GM12878 (cell line): Measurements from ENCODE around the gene SASH3. TPM values are rescaled to one million over a fixed set of nuclear protein-coding genes. Genes with fewer than 3 reads are reported as not detected.

Experiments used
- ATAC-seq: fragments of 200-7000 bp; cut with Tn5 transposase; 3 replicates; pipeline ENCODE4 v1.9.1; 2020; ENCODE audit warnings: mild to moderate bottlenecking, moderate library complexity
- BruUV-seq: library from RNA; stranded (reverse); fragments of 400-500 nt; replicated peaks from 2 replicates; lab custom pipeline; 2021; lab: Mats Ljungman, UMichigan
- CTCF ChIA-PET: fragments of 300-600 bp; sonication (Branson Sonifier 250); formaldehyde crosslinking; extraction: SDS; loops from one replicate; lab custom pipeline; 2021; ENCODE audit warnings: inconsistent platforms; lab: Yijun Ruan, JAX
- POLR2A ChIA-PET: fragments of 350-600 bp; formaldehyde crosslinking; extraction: SDS; loops from one replicate; lab custom pipeline; 2021; ENCODE audit warnings: inconsistent platforms; lab: Charles Lee
- RAD21 ChIA-PET: fragments of 300-600 bp; sonication (Branson Sonifier 250); formaldehyde crosslinking; loops from one replicate; lab custom pipeline; 2023; ENCODE audit warnings: antibody characterized with exemption; ENCODE audit not compliant: unreplicated experiment; lab: Charles Lee
- SMC1A ChIA-PET: fragments of 300-600 bp; sonication (Branson Sonifier 250); formaldehyde crosslinking; loops from one replicate; lab custom pipeline; 2023; ENCODE audit not compliant: unreplicated experiment, uncharacterized antibody; lab: Charles Lee
- DNase-seq: peaks from one replicate; pipeline ENCODE4 v3.0.0-alpha.2; 2011; ENCODE audit warnings: low read depth, low spot score
- FAIRE-seq: peaks from 3 replicates; lab custom pipeline; 2011; peaks lifted over from hg19 to GRCh38; lab: Jason Lieb, UNC
- H2AFZ ChIP-seq: 2 replicates; pipeline ENCODE4 v1.6.0; 2011; ENCODE audit warnings: low read depth, low read length, control low read depth; ENCODE audit not compliant: control insufficient read depth
- H3K27ac ChIP-seq: 2 replicates; pipeline ENCODE4 v1.5.1; 2011; ENCODE audit warnings: control low read depth; ENCODE audit not compliant: control insufficient read depth, insufficient read depth
- H3K27me3 ChIP-seq, 2 experiments: replicated peaks in 1 of 2; 2 replicates each; pipeline versions ENCODE4 v1.6.0 to v1.6.1; 2011; ENCODE audit warnings: low read length in 1 of 2; ENCODE audit not compliant: control insufficient read depth in 2 of 2, insufficient read depth in 2 of 2
- H3K36me3 ChIP-seq, 2 experiments: 2 replicates each; pipeline ENCODE4 v1.5.1; 2011; ENCODE audit warnings: low read length in 1 of 2; ENCODE audit not compliant: control insufficient read depth in 2 of 2, insufficient read depth in 2 of 2
- H3K4me1 ChIP-seq: 2 replicates; pipeline ENCODE4 v1.6.1; 2011; ENCODE audit warnings: mild to moderate bottlenecking, low read length, moderate library complexity, mixed read lengths; ENCODE audit not compliant: control insufficient read depth, insufficient read depth
- H3K4me2 ChIP-seq: 2 replicates; pipeline ENCODE4 v1.6.0; 2011; ENCODE audit warnings: control low read depth; ENCODE audit not compliant: control insufficient read depth, insufficient read depth
- H3K4me3 ChIP-seq: fragments of 200-600 bp; sonication (generic); 2 replicates; pipeline ENCODE4 v1.5.1; 2016
- H3K79me2 ChIP-seq: 2 replicates; pipeline ENCODE4 v1.6.0; 2011; ENCODE audit warnings: low read length; ENCODE audit not compliant: control insufficient read depth, insufficient read depth
- H3K9ac ChIP-seq: 2 replicates; pipeline ENCODE4 v1.8.0; 2011; ENCODE audit warnings: low read length, control low read depth, mixed read lengths; ENCODE audit not compliant: control insufficient read depth, insufficient read depth
- H3K9me3 ChIP-seq: replicated peaks from 3 replicates; pipeline ENCODE4 v1.5.1; 2011; ENCODE audit warnings: mild to moderate bottlenecking, low read length; ENCODE audit not compliant: control insufficient read depth, insufficient read depth
- H4K20me1 ChIP-seq: 2 replicates; pipeline ENCODE4 v1.6.0; 2011; ENCODE audit not compliant: control insufficient read depth, insufficient read depth
- E2F8 ChIP-seq: fragments of 450-650 bp; IDR thresholded peaks from 2 replicates; pipeline ENCODE4 v1.6.1; 2018; ENCODE audit warnings: mild to moderate bottlenecking, low read depth, moderate library complexity; ENCODE audit not compliant: partially characterized antibody
- NFIC ChIP-seq: IDR thresholded peaks from 2 replicates; pipeline ENCODE4 v1.6.1; 2012; ENCODE audit warnings: low read depth, mild to moderate bottlenecking, inconsistent platforms, low read length, moderate library complexity
- NKRF ChIP-seq: fragments of 450-650 bp; conservative IDR thresholded peaks from 2 replicates; pipeline ENCODE4 v1.6.1; 2017; ENCODE audit warnings: mild to moderate bottlenecking, moderate library complexity
- PML ChIP-seq: IDR thresholded peaks from 2 replicates; pipeline ENCODE4 v1.6.1; 2012; ENCODE audit warnings: low read length, inconsistent platforms
- RBBP5 ChIP-seq: fragments of 200-600 bp; sonication (generic); conservative IDR thresholded peaks from 2 replicates; pipeline ENCODE4 v1.6.1; 2016
- SP1 ChIP-seq: IDR thresholded peaks from one replicate; pipeline ENCODE4 v1.6.1; 2011; ENCODE audit warnings: low read depth, low read length
- TCF7 ChIP-seq: IDR thresholded peaks from 2 replicates; pipeline ENCODE4 v1.6.1; 2014; ENCODE audit warnings: antibody characterized with exemption, borderline replicate concordance
- ZBED1 ChIP-seq: IDR thresholded peaks from 2 replicates; pipeline ENCODE4 v1.6.1; 2016; ENCODE audit warnings: borderline replicate concordance
- ZNF687 ChIP-seq: fragments of 450-650 bp; IDR thresholded peaks from 2 replicates; pipeline ENCODE4 v1.6.1; 2017; ENCODE audit warnings: mild to moderate bottlenecking, moderate library complexity
- ZZZ3 ChIP-seq: IDR thresholded peaks from 2 replicates; pipeline ENCODE4 v1.6.1; 2011; ENCODE audit warnings: low read depth; ENCODE audit not compliant: control insufficient read depth, insufficient read length
- WGBS: methylation state at CpG from one replicate; pipeline ENCODE4 v1.1.6; 2016; ENCODE audit warnings: low lambda C conversion rate; ENCODE audit not compliant: insufficient replicate concordance, insufficient coverage; ENCODE audit errors: missing lambda C conversion rate; 5-methylcytosine and 5-hydroxymethylcytosine counted together
- in situ Hi-C: fragments of 300-500 bp; cut with MboI; formaldehyde crosslinking; loops from 9 replicates; pipeline ENCODE4 v1.14.3; 2018; ENCODE audit warnings: mixed read lengths
- intact Hi-C: fragments of 100-400 bp; cut with micrococcal nuclease; formaldehyde crosslinking; loops from one replicate; pipeline ENCODE4 v1.14.2; 2022; ENCODE audit not compliant: unreplicated experiment
- polyA plus RNA-seq, 11 experiments: library from polyadenylated mRNA; depleted of rRNA in 4 of 11; unstranded in 6 of 11; stranded (reverse) in 5 of 11; fragments of >200 nt; fragmentation: Nextera tagmentation in 4 of 11; fragmentation: Illumina TruSeq in 1 of 11; extraction: Ambion mirVana in 4 of 11; extraction: Trizol in 1 of 11; gene quantifications; 1 replicate in 1 of 11; 2 replicates in 10 of 11; pipeline versions ENCODE4 v1.2.1 to v1.2.3, GENCODE V29; 2011 to 2016; ENCODE audit warnings: inconsistent platforms in 2 of 11, missing spikeins in 2 of 11, low read depth in 1 of 11
- total RNA-seq, 4 experiments: library from RNA; depleted of rRNA in 3 of 4; stranded (reverse); fragments of >200 nt in 3 of 4; fragmentation: Illumina TruSeq in 1 of 4; extraction: Trizol in 1 of 4; gene quantifications; 2 replicates each; pipeline versions ENCODE4 v1.2.1 to v1.2.3, GENCODE V29; 2013 to 2021

SASH3 gene
- total and polyA plus RNA-seq, 10 of the 15 experiments (the other 5 are each of a cell fraction or from before 2014, with no cell fraction given), result 23.1 to 233 (median 160) TPM

- in situ Hi-C loops, result no loop called here
- Histone ChIP-seq H3K79me2 (no peaks in the 10 kb centered on the region), H3K4me2 (no peak overlapping the region), H3K4me1 (no peaks in the 10 kb centered on the region), H3K27me3 (no peaks in the 10 kb centered on the region), H3K36me3 (no peaks in the 10 kb centered on the region; a peak in 1 of 4 replicates), H4K20me1 (no peaks in the 10 kb centered on the region), H2AFZ (no peak overlapping the region), H3K9ac (no peak overlapping the region), H3K9me3 (no peaks in the 10 kb centered on the region), H3K4me3 (no peak overlapping the region), H3K27ac (no peak overlapping the region)
- WGBS, result 76% methylated on average over 4 of the region's 4 CpGs
- ChIA-PET CTCF (interaction anchor here (1.9 kb wide), 1 partner anchor 169 kb away, joined by 4 read pairs; no protein-coding TSS in a partner anchor), RAD21 (no interaction called here), POLR2A (no interaction called here), SMC1A (no interaction called here)
- ATAC-seq, result no peak
- FAIRE-seq, result no peak
- DNase-seq, result no peak
- intact Hi-C loops, result no loop called here
- BruUV-seq, result no TSS peak
- TF ChIP-seq ZNF687 (no peak), PML (no peak), E2F8 (no peak), NKRF (no peak), ZZZ3 (no peak), ZBED1 (no peak), TCF7 (no peak), NFIC (no peak), RBBP5 (no peak), SP1 (no peak)
Measured at GRCh38 chrX:129804806-129805205, 25.1 kb downstream of the SASH3 start.
